Measurements from ENCODE around the gene ENTHD1.

Gene ENTHD1

DNA sequence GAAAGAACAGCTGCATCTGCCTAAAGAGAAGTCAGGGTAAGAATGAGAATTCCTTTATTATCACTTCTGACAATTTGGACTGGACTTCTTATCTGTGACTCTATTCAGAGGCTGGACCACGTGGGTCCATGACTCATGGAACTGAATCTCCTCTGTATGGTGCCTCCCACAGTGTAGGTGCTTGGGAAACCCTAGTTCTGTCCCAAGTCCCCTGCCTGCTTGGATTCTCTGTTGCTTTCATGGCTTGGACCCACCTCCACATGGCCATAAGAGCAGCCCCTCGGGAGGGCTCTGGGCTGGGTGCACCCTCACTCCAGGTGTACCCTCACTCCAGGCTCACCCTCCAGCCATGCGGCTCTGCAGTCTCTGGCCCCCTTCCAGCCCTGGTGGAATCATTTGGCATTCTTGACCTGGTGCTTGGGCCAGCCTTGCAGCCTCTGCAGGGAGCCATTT lies 169.6 kb downstream of the ENTHD1 start:
- TF ChIP-seq, protein P1, sequence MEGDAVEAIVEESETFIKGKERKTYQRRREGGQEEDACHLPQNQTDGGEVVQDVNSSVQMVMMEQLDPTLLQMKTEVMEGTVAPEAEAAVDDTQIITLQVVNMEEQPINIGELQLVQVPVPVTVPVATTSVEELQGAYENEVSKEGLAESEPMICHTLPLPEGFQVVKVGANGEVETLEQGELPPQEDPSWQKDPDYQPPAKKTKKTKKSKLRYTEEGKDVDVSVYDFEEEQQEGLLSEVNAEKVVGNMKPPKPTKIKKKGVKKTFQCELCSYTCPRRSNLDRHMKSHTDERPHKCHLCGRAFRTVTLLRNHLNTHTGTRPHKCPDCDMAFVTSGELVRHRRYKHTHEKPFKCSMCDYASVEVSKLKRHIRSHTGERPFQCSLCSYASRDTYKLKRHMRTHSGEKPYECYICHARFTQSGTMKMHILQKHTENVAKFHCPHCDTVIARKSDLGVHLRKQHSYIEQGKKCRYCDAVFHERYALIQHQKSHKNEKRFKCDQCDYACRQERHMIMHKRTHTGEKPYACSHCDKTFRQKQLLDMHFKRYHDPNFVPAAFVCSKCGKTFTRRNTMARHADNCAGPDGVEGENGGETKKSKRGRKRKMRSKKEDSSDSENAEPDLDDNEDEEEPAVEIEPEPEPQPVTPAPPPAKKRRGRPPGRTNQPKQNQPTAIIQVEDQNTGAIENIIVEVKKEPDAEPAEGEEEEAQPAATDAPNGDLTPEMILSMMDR (IDR thresholded peaks at IDR 0.05; ENCODE audit: borderline replicate concordance, insufficient read depth, low read depth, low read length) = no peak

GRCh38 chr22:39723463-39723862 lies 170.1 kb downstream of the ENTHD1 start:
- TF ChIP-seq, protein P1 (IDR thresholded peaks at IDR 0.05; ENCODE audit: borderline replicate concordance, insufficient read depth, low read depth, low read length) = no peak
- H3K4me3 ChIP-seq (ENCODE audit: low read depth, low read length) = no peak overlapping the region

More for the DNA sequence above, 169.6 kb downstream of the ENTHD1 start:
- no peak overlapping the region for H3K4me3 ChIP-seq (ENCODE audit: low read depth, low read length)

DNA sequence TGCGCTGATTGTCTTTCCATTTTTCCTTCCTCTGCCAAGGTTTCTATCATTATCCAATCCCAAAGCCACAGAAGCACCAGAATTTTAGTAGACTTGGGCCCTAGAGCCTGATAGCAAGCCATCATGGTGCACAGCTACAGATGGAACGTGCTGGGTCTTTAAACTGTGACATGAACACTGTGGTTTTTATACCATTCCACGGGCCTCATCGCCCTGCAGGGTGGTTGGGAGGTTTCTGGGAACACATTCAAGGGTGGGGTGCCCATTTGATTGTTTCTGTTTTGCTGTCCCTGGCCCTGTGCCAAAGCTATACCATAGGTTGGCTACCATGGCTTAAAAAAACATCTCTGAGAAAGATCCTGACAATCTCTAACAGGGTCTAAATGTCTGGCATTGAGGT lies 171.1 kb downstream of the ENTHD1 start:
- TF ChIP-seq, protein P1 (IDR thresholded peaks at IDR 0.05; ENCODE audit: borderline replicate concordance, insufficient read depth, low read depth, low read length) = no peak
- no peak overlapping the region for H3K4me3 ChIP-seq (ENCODE audit: low read depth, low read length)

DNA sequence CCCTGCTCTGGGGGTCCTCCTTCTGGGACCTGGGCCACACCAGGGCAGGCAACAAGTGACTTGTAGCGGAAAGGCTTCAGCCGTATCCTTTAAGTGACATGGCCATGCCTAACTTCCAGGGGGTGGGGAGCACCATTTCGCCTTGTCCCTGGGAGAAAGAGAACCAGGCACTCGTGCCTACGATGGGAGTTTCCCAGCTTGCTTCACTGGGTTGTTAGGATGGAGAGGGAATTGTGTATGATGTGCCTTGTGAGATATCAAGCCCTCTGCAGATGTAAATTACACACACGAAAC lies 171.6 kb downstream of the ENTHD1 start:
- H3K4me3 ChIP-seq (ENCODE audit: low read depth, low read length) = no peak overlapping the region
- TF ChIP-seq, protein P1 (IDR thresholded peaks at IDR 0.05; ENCODE audit: borderline replicate concordance, insufficient read depth, low read depth, low read length) = no peak

GRCh38 chr22:39721206-39722031 lies 172.1 kb downstream of the ENTHD1 start:
- no peak overlapping the region for H3K4me3 ChIP-seq (ENCODE audit: low read depth, low read length)
- TF ChIP-seq, protein P1 (IDR thresholded peaks at IDR 0.05; ENCODE audit: borderline replicate concordance, insufficient read depth, low read depth, low read length) = no peak

DNA sequence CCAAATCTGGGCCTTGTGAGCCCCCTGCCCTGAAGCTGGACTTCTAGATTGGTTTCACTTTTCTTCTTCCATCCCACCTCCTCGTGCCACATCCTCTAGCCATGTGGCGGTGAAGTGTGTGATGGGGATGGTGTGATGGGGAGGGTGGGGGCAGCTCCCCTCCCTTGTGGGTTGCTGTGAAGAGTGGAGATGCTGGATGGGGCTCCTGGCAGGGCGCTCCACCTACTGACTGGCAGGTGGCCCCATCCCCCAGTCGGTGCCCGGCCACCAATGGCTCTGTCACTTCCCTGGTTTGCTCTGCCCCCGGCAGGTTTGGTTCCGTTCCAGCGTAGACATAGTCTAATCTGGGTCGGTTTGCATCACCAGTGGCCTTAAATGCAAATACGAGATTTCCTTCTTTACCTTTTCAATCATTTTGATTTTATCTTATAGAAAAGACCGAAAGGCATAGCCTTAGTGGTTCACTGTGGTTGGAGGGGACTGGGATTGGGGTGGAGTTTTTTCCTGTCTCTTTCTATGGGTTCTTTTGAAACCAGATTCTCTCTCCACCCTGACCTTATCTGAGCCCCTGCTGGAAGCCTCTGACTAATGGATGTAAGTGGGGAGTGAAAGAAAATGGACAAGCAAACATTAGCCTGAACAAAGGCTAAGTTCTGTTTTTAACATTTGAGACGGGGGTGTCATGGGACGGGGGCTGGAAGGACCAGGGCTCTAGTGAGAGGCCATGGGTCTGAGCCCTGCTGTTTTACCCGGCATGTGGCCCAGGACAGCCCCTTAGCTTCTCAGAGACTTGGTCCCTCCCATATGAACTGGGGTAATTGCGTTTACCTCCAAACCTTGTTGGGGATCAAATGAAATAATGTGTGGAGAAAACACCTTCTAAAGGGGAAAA lies 173.8 kb downstream of the ENTHD1 start:
- H3K4me3 ChIP-seq (ENCODE audit: low read depth, low read length) = no peak overlapping the region
- TF ChIP-seq, protein P1 (IDR thresholded peaks at IDR 0.05; ENCODE audit: borderline replicate concordance, insufficient read depth, low read depth, low read length) = no peak
